Measurements from ENCODE around the gene MMP3.
A peak's percentile ranks its signal among the peaks of the same experiment; 100 is the strongest.
"Not testable (repeated sequence)": the region's sequence is repeated elsewhere in the genome, so short reads cannot be mapped to it uniquely, and the experiment has no call there.

Gene MMP3
- total RNA-seq: 0 to 0.10 (median 0) reads per million in 18 experiments

DNA sequence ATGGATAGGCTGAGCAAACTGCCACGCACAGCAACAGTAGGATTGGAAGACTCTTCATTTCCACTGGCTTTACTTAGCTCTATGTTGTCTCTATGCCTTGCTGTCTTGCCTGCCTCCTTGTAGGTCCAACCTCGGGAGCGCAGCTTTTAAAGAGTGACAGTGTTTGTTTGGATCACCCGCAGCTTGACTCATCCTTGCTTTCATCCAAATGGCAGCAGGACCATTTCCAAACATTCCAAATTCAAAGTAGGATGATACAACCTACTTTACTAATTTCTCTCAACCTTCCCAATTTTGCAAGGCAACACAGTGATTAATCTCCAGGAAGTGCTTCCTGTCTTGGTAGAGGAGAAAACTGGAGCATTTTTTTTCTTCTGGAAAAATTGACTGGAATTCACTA, at the start of gene MMP3:
TSS of gene MMP3 (minus strand) at position 121 of the 400 bp plus-strand sequence. CDS start at position 58, 63 bp downstream.
- no peak for DNase-seq

DNA sequence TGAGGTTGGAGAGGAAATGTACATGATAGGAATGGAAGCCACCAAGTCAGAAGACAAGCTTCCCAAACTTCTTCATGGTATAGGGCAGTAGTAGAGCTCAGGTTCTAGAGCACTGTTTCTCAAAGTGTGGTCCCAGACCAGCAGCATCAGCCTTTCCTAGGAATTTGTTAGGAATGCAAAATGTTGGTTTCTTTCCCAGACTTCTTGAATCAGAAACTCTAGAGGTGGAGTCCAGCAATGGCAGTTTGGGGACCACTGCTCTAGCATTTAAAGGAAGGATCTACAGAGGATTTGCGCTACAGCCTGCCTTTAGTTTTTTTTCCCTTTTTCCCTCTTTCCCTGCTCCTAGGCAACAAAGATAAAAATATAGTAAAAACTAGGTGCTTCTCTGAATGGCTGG, 48.3 kb upstream of the MMP3 start:
- no peak for DNase-seq

DNA sequence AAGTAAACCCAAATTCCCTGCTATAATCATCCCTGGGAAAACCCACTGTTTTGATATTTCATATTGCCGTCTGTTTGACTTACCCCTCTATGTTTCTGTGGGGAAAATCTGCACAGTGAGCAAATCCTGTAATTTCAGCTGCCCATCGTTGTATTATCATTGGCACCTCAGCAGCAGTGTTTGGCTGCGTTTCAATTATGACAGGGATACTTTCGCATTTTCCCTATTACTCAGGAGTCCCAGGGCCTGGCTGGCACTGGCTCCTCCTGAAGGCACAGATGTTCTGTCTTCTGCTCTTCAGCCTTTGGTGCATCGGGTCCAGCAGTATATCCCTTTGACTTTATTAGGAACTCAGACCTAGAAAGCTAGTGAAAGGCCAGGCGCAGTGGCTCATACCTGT, 43.6 kb upstream of the MMP3 start:
- DNase-seq: no peak

DNA sequence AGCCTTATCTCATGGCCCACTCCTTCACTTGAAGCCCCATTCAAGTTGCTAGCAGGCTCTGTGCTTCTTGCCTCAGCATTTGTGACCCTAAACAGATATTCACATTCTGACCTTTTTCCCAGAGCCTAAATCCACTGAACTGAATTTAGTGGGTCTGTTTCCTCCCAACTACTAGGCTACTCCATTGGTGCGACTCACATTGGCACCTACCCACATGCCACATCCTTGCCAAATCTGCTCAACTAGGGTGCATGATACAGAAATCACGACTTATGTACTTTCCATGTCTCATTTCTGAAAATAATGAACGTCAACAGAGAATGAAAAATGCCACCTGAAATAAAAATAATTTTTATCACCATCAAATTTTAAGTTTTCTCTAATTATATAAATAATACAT, 39.7 kb upstream of the MMP3 start:
- DNase-seq: no peak

DNA sequence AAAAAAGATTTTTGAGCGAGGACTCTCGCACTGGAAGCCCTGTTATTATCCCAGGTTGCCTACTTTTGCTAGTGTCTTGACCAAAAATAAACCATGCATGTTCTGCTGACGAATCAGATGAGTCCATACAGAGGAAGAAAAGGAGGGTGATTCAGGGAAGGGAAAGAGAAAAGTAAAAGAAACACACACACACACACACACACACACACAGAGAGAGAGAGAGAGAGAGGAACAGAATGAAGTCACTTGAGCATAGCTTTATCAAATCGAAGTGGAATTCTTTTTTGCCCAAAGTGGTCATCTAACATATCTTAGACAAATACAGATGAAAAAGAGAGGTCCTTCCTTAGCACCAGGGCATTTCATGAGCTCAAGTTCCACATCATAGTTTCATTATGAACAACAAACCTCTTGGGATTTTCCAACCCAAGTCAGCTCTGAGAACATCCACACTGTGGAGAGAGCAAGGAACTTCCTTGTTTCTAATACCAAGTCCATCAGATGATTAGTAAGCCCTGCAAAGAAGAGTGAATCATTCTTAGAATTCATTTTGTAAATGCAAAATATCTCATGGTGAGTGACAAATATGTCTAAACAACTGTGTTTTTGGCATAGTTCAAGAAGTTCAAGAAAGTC, 39.1 kb upstream of the MMP3 start:
- peak; percentile 78 to 86 for DNase-seq

DNA sequence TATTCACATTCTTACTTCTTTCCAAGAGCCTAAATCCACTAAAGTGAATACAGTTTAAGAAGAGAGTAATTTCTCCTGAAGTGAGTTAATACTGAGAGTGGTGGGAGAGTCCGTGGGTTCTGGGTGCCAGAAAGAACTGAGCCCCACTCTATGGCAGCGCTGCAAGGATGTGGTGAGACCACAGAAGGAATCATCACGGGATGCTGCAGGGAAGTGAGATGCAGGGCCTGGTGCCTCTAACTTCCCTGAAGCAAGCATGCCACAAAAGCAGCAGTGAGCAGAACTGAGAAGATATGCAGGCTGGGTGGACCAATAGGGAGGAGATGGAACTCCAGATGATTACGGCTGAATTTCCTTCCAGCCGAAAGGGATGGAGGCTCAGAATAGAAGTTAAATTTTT, 36.4 kb upstream of the MMP3 start:
- DNase-seq: peak; percentile 35 to 74

DNA sequence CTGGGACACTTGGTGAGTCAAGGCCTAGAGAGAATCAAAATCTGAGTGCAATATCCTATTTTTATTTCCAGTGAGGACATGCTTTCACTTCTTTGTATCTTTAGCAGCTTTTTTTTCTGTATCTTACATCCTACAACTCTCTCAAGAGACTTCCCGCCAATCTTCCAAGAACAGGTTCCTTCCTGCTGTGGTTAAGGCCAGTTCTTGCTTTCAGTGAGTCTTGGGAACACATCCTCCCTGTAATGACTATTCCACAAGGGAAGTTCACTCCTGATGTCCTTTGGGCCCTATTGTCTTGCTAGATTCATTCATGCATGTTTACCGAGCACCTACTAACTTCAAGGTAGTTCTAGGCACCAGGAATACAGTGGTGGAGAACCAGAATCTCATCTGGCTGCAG, 35.2 kb upstream of the MMP3 start:
- no peak for DNase-seq

DNA sequence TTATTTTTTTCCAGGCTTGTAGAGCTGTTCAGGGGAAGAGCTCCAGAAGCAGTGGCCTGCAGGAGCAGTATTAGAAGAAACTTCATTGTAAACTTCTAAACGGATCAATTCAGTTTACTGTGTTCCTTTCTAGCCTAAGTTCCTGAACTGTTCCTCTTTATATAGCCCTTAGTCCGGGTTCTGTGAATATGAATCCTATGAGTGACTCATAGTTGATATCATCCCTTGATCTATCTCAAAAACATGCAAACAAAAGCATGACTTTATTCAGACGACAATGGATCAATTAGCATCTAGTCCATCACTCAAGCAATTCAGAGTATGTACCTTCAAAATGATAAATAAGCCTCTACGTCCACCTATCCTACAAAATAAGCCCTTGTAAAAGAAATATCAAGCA, 31.4 kb upstream of the MMP3 start, which contains the start of gene MMP12:
TSS of gene MMP12 (minus strand) at position 131 of the 400 bp plus-strand sequence. CDS start at position 86, 45 bp downstream.
- DNase-seq: no peak

DNA sequence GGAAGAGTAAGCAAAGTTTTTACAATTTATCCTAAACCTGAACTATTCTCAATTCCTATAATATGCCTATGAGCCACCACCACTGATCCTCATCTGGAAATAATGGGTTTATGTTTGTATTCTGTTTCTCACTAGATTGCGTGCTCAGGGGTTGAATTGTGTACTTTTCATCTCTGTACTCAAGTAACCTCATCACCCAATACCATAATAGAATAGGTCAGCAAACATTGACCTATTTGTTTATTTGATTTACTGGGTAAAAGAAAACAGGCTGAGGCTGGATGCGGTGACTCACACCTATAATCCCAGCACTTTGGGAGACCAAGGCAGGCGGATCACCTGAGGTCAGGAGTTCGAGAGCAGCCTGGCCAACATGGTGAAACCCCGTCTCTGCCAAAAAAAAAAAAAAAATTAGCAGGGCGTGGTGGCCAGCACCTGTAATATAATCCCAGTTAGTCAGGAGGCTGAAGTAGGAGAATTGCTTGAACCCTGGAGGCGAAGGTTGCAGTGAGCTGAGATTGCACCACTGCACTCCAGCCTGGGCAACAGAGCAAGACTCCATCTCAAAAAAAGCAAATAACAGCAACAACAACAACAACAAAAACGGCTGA, 26.1 kb upstream of the MMP3 start:
- not testable (repeated sequence) for DNase-seq

DNA sequence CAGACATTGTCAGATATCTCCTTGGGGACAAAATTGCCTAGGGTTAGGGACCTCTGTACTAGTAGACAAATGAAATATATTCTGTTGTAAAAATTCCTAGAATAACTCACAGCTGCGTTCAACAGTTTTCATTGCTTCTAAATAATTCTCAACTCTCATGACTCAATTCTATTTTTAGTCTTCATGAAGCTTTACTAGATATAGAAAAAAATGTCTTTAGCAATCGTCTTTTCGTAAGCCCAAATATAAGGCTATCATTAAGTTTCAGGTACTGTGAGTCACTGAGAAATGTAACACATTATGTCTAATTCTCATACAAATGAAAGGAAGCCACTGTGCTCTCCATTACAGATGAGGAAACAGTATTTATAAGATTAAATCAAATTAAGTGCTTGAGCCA, 24.9 kb upstream of the MMP3 start:
- DNase-seq: no peak

DNA sequence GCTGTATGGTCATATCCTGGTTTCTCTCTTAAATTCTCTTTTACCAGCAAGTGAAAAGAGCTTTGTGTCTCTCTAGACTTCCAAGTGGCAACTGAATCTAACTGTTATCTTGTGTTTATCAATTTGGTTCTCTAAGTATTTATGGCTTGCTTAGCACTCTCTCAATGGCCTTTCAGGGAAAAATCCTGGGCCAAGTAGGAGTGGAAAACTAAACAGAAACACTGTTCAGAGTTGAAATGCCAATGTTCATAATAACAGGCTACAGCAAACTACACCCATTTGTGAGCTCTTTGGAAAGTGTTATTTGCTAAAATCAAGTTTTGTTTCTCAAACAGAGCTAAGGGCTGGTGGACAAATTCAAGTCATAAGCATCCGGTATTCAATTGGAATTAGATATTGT, 21.3 kb upstream of the MMP3 start:
- DNase-seq: no peak

DNA sequence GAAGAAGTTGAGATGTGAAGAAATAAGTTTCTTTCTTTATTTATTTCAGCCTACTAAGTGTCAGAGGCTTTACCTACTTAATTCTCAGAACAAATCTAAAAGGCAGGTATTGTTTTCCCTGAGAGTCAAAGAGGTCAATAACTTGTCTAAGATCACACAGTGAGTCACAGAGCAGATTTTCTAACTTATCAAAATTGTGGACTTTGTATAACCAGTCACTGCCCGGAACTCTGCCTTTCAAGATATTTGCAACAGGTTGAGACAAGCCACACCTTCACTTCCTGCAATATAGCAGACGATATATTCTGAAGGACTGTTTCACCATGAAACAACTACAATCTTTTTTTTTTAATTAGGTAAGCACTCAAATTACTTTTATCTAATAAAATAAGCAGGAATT, 10.5 kb upstream of the MMP3 start:
- no peak for DNase-seq

DNA sequence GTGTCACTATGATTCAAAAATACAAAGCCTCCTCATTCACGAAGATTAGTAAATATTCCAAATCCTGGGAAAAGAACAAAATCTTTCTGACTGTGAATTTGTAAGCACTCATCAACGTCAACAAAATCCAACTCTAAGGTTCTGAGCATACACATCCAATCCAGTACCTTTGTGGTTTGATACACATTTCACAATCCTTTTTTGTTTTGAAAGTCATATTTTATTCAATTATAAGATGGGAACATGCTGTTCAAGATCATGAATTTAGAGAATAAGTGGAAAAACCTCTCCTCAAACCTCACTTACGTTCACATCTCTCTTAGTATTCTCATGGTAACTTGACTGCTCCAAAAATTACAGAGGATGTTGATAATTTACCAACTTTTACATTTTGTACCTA, 9.6 kb upstream of the MMP3 start:
- DNase-seq: no peak

DNA sequence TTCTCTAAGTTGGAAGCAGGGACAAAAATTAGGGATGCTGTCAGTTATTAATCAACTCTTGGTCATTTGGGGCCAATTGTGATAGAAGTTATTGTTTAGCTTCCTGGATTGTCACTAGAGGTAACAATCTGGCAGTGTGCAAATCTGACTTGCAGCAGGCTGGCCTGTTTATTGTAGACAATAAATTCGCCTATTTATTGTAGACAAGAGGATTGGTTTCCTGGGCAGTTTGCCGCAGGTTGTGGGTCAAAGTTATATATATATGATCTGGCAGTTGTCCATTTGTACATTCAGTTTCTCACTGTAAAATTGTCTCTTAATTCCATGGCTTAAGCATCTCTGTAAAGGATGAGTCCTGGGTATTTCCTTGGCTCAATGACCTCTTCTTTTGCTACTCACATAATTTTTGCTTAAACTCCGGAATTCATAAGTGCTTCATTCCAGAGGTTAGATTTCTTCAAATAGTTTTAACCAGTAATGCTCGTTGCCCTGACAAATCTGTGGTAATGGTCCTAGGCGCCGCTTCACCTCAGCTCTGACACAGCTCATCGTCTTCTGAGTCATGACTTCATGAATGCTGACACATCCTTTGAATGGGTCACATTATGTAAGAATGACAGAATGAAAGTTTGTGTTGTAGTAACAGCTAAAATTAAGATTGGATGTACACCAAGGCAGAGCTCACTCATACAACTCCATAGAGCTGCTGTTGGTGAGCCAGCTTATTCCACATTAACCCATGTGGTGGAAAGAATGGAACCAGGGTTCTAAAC, 7.8 kb upstream of the MMP3 start:
- DNase-seq: no peak

DNA sequence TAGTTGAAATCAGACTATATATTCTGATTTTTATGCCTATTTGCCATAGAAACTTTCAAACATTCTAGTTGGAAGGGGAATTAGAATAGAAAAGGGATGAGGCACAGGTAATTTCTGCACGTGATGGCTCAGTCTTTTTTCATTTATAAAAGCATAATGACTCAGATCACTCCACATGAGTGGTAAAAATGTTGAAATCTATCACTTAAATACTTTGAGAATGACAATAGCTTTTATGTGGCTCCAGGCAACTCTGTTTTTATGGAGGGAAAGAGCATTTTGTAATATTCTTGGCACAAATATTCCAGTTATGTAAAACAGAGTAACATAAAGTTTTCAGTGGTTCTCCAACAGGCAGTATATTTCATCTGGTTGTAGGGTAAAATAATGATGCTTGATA, 5.9 kb upstream of the MMP3 start:
- DNase-seq: no peak

DNA sequence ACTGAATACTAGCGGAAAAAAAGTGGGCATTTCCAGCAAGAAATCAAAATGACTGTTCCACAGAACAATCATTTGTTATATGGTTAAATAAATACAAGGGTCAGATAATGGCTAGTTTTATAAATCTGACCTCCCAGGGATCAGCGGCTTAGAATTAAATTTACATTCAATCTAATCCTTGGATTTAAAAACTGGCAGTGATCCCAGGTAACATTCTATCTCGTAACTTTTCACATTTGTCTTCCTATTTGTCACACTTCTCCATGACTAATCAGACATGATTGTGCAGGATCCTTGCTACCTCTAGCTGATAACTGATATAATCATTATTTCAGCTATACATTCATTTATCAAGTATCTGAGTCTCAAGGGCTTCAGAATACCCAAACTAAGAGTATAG, 2.9 kb upstream of the MMP3 start:
- DNase-seq: no peak

DNA sequence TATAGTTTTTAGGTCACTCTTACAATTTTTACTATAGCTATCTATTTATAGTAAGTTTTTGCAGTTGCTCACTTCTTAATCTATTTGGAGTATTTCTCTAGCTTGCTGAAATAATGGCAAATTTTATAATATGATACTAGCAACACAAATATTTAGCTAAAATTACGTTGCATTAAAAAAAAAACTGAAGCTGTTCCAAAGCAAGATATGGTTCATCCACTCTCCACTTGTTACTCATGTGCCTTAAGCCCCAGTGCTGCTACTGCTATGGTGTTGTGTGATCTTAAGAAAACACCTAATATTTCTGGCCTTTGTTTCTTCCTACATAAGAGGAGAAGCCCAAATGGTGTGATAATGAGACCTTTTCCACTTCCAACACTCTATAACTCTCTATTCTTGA, 479 bp downstream of the MMP3 start:
- no peak for DNase-seq

DNA sequence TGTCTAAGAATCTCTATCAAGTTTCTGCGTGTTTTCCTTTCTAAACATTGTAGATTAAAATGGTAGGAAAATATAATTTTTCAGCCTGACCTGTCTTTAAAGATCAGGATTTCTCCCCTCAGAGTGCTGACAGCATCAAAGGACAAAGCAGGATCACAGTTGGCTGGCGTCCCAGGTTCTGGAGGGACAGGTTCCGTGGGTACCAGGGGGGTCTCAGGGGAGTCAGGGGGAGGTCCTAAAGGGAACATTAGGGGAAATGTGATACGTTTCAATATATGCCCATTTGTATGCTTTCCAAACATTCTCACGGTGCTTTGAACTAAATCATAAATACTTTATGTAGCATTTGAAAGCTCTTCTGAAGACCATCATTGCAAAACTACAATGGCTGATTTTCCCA, 3.4 kb downstream of the MMP3 start:
- DNase-seq: no peak

DNA sequence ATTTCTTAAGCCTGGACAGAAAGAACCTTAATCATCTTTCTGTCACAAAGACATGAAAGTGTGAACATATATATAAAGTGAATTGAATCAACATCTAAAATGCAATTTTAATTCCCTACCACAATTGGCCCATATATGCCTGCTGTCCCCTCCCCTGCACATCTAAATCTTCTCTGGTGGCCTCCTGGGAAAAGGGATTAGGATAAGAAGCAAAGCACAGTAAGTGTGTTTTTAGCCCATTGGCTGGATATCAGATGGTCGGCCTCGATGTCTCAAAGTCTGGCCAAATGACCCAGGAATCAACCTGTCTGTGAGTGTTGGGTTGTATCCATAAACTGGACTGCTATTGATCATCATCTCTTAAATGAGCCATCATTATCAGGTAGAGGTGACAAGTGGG, 5.8 kb downstream of the MMP3 start:
- DNase-seq: no peak

DNA sequence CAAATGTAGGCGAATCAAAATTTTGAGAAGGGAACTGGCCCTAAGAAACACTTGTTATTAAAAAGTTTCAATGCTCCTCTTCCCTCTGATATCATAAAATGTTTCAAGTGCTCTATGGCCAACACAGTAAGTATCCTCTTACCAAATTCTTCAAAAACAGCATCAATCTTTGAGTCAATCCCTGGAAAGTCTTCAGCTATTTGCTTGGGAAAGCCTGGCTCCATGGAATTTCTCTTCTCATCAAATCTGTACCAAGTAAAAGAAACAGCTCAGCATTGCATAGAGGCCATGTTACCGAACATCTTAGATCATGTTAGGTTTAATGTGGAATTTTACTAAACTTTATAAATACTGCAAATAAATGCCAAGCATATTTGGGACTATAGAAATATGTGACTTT, 6.3 kb downstream of the MMP3 start:
- DNase-seq: no peak

DNA sequence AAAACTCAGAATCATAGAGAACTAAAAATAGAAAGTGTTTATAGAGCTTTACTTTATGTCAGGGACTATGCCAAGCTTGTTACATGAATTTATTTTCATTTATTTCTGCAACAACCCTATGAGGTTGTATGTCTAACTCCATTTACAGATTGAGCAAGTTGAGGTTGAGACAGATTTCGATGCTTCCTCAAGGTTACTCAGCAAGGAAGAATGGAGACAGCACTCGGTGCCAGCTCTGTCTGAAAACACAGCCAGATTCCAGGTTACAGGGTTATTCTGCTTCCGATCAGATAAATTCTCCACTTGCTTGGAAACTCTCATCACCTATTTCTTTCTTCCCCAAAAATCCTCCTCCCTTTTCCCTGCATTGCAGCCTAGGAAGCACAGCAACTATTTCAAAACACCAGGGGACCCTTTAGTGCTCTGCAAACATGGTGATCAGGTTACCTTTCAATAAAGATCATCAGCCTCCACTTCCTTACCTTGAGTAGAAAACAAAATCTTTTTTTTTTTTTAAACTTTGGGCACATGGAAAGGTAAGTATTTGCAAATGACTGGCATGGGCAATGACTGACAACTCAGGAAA, 7.0 kb downstream of the MMP3 start:
- DNase-seq: no peak

DNA sequence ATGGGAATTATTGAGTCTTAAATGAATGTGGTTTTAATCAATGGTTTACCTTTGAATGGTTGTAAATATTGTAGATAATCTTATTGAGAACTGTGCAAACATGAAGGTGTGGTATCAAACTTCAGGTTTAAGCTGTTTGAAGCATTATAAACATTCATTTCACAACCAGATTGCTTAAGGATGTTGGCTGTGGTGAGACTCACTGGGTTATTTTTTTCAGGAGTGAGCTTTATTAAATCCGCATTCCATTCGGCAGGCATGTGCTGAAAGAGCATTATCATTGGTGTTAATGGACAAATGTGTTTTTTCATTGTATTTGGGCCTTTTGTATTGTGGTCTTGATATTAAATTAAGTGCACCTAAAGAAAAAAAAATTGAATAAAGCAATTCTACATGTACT, 9.7 kb downstream of the MMP3 start:
- DNase-seq: no peak

DNA sequence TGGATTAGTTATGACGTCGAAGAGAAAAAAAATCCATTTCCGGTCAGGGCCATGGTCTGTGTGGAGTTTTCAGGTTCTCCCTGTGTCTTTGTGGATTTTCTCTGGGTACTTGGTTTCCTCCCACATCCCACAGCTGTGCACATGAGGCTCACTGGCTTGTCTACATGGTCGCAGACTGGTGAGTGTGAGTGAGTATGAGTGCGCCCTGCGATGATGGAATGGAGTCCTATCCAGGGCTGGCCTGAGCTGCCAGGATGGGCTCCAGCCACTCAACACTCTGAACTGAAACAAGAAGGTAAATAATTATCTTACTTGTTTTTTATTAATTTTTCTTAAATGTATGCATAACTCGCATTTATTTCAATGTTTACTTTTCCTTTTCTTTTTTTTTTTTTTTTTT, 10.8 kb downstream of the MMP3 start:
- no peak for DNase-seq
